UCSD-AML1 (cell line): ENCODE data around the gene FZD10.

Experiments used
- DNase-seq: peaks from one replicate; lab custom pipeline; 2025; ENCODE audit not compliant: unreplicated experiment; lab: John Stamatoyannopoulos, UW

The FZD10 gene

GRCh38 chr12:130131025-130131424 is 31.2 kb upstream of the FZD10 start:
- DNase-seq: no peak

- DNase-seq: no peak
Observed at GRCh38 chr12:130131801-130132200, 30.5 kb upstream of the FZD10 start.

- DNase-seq: no peak
Observed at GRCh38 chr12:130132831-130133511, 29.3 kb upstream of the FZD10 start.

- DNase-seq: no peak
Observed at GRCh38 chr12:130133851-130134562, 28.3 kb upstream of the FZD10 start.

GRCh38 chr12:130134563-130134915 is 27.7 kb upstream of the FZD10 start:
- DNase-seq: no peak

GRCh38 chr12:130136509-130137039 is 25.7 kb upstream of the FZD10 start:
- DNase-seq: no peak

- DNase-seq: no peak
Observed at GRCh38 chr12:130137040-130138018, 24.9 kb upstream of the FZD10 start.

- no peak for DNase-seq
Observed at GRCh38 chr12:130138478-130138877, 23.8 kb upstream of the FZD10 start.

- DNase-seq: no peak
Observed at GRCh38 chr12:130139567-130140421, 22.5 kb upstream of the FZD10 start.

- DNase-seq: no peak
Observed at GRCh38 chr12:130141105-130141504, 21.2 kb upstream of the FZD10 start.

- DNase-seq: no peak
Observed at GRCh38 chr12:130141901-130142683, 20.2 kb upstream of the FZD10 start.

- DNase-seq: no peak
Observed at GRCh38 chr12:130142736-130143135, 19.5 kb upstream of the FZD10 start.

- DNase-seq: no peak
Observed at GRCh38 chr12:130143136-130143535, 19.1 kb upstream of the FZD10 start.

GRCh38 chr12:130144256-130144655 is 18.0 kb upstream of the FZD10 start:
- DNase-seq: no peak

- no peak for DNase-seq
Observed at GRCh38 chr12:130145731-130146130, 16.5 kb upstream of the FZD10 start.

- DNase-seq: no peak
Observed at GRCh38 chr12:130146176-130146931, 15.9 kb upstream of the FZD10 start.

GRCh38 chr12:130147875-130148596 is 14.2 kb upstream of the FZD10 start:
- DNase-seq: no peak

- DNase-seq: no peak
Observed at GRCh38 chr12:130151846-130152245, 10.4 kb upstream of the FZD10 start.
